GM12892 (cell line): ENCODE results near the gene PRRT1B.

Experiments used
- POLR2A ChIP-seq: IDR thresholded peaks from 2 replicates; pipeline ENCODE4 v1.6.1; 2011; ENCODE audit warnings: low read depth, low read length, control low read depth
- POLR2AphosphoS5 ChIP-seq: IDR thresholded peaks from 2 replicates; pipeline ENCODE4 v1.6.1; 2011; ENCODE audit warnings: low read depth, low read length, control low read depth
- TAF1 ChIP-seq: IDR thresholded peaks from 2 replicates; pipeline ENCODE4 v1.6.1; 2011; ENCODE audit warnings: low read depth, mild to moderate bottlenecking, control low read depth, low read length, borderline replicate concordance

DNA sequence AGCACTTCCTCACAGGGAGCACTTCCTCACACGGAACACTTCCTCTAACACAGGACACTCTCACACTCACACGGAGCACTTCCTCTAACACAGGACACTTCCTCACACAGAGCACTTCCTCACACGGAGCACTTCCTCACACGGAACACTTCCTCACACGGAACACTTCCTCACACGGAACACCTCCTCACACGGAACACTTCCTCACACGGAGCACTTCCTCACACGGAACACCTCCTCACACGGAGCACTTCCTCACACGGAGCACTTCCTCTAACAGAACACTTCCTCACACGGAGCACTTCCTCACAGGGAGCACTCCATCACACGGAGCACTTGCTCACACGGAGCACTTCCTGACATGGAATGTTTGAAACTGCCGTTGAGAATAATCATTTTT is 29.2 kb upstream of the PRRT1B start:
- TF ChIP-seq POLR2A (no peak), TAF1 (no peak), POLR2AphosphoS5 (no peak)
